ENCODE results near the gene PLK1.

DNA sequence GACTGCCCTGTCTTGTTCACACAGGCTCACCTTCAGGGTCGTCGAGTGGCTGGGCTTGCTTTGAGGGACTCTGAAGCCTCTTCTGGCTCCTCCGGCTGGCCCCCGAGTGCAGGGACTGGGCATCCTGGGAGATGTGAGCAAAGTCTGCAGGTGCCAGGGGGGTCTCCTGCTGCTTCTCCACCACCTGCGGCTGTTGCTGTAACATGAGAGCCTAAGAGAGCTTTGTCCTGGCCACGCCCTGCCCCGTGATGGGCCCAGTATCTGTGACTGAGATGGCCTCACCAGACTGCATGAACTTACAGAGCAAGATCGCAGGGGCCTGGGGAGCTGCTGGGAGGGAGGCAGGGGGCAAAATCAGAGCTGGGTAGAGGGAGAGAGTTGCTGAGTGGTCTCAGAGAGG is 21.8 kb downstream of the PLK1 start:
- no peak for TF ChIP-seq POLR2A (IDR thresholded peaks at IDR 0.05)
- TF ChIP-seq, protein P1, sequence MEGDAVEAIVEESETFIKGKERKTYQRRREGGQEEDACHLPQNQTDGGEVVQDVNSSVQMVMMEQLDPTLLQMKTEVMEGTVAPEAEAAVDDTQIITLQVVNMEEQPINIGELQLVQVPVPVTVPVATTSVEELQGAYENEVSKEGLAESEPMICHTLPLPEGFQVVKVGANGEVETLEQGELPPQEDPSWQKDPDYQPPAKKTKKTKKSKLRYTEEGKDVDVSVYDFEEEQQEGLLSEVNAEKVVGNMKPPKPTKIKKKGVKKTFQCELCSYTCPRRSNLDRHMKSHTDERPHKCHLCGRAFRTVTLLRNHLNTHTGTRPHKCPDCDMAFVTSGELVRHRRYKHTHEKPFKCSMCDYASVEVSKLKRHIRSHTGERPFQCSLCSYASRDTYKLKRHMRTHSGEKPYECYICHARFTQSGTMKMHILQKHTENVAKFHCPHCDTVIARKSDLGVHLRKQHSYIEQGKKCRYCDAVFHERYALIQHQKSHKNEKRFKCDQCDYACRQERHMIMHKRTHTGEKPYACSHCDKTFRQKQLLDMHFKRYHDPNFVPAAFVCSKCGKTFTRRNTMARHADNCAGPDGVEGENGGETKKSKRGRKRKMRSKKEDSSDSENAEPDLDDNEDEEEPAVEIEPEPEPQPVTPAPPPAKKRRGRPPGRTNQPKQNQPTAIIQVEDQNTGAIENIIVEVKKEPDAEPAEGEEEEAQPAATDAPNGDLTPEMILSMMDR (IDR thresholded peaks at IDR 0.05) = no peak
- no peak for TF ChIP-seq POLR2AphosphoS5 (IDR thresholded peaks at IDR 0.05; ENCODE audit: insufficient read depth in 1 of 2, low read depth in 1 of 2)

Measured in vagina (tissue), 2 donors.